Activated T-cell treated with anti-CD3 and anti-CD28 coated beads, Interleukin-2, amount 50 U/mL, for 4 hours (primary cell): ENCODE results near the gene TRIM17. TPM values are rescaled to one million over a fixed set of nuclear protein-coding genes. Genes with fewer than 3 reads are reported as not detected.
A peak's percentile ranks its signal among the peaks of the same experiment; 100 is the strongest.

ENCODE experiments used
- ATAC-seq, 2 donors: fragments of 200-7000 bp; cut with Tn5 transposase; one replicate each; pipeline ENCODE4 v1.10.0; 2021
- DNase-seq: peaks from one replicate; pipeline ENCODE4 v3.0.0-alpha.2; 2020
- H3K27me3 Mint-ChIP-seq: one replicate; pipeline ENCODE4 v1.8.0; 2021; ENCODE audit warnings: low read depth, mixed read lengths
- H3K36me3 Mint-ChIP-seq: one replicate; pipeline ENCODE4 v1.8.0; 2022; ENCODE audit warnings: mixed read lengths; ENCODE audit not compliant: insufficient read depth
- H3K4me1 Mint-ChIP-seq: one replicate; pipeline ENCODE4 v1.8.0; 2021; ENCODE audit warnings: low read depth, mixed read lengths
- H3K4me3 Mint-ChIP-seq: one replicate; pipeline ENCODE4 v1.8.0; 2021; ENCODE audit warnings: mild to moderate bottlenecking, moderate library complexity, mixed read lengths
- H3K9me3 Mint-ChIP-seq: one replicate; pipeline ENCODE4 v1.8.0; 2021; ENCODE audit warnings: mixed read lengths
- total RNA-seq, 3 donors: library from RNA; stranded (reverse); gene quantifications; one replicate each; pipeline ENCODE4 v1.2.1, GENCODE V29; 2021

Gene TRIM17
- total RNA-seq, 3 donors from 2014 or later, result 0.57 to 1.1 (median 0.66) TPM

GRCh38 chr1:228369608-228370438 is 46.8 kb downstream of the TRIM17 start:
- Mint-ChIP-seq H3K4me3 (no peak overlapping the region), H3K9me3 (no peaks in the 10 kb centered on the region), H3K27me3 (no peaks in the 10 kb centered on the region), H3K4me1 (no peaks in the 10 kb centered on the region), H3K36me3 (no peaks in the 10 kb centered on the region)
- peak; percentile 2 for DNase-seq
- no peak for ATAC-seq

GRCh38 chr1:228368801-228369607 is 47.7 kb downstream of the TRIM17 start:
- Mint-ChIP-seq H3K27me3 (no peaks in the 10 kb centered on the region), H3K9me3 (no peaks in the 10 kb centered on the region), H3K36me3 (no peaks in the 10 kb centered on the region), H3K4me1 (no peaks in the 10 kb centered on the region), H3K4me3 (no peak overlapping the region)
- ATAC-seq (no peak), DNase-seq (peak; percentile 0)

- no peaks in the 10 kb centered on the region for H3K9me3 Mint-ChIP-seq
- ATAC-seq (no peak), DNase-seq (no peak)
- no peaks in the 10 kb centered on the region for H3K27me3 Mint-ChIP-seq
- no peak overlapping the region for H3K4me3 Mint-ChIP-seq
- H3K36me3 Mint-ChIP-seq, result no peaks in the 10 kb centered on the region
- no peaks in the 10 kb centered on the region for H3K4me1 Mint-ChIP-seq
Measured at GRCh38 chr1:228367798-228368791, 48.6 kb downstream of the TRIM17 start.

GRCh38 chr1:228366866-228367741 is 49.6 kb downstream of the TRIM17 start:
- Mint-ChIP-seq H3K4me1 (no peaks in the 10 kb centered on the region), H3K36me3 (no peaks in the 10 kb centered on the region), H3K27me3 (no peaks in the 10 kb centered on the region), H3K4me3 (no peak overlapping the region), H3K9me3 (no peaks in the 10 kb centered on the region)
- ATAC-seq, result no peak
- peak; percentile 1 for DNase-seq

- Mint-ChIP-seq H3K4me3 (no peak overlapping the region), H3K36me3 (no peaks in the 10 kb centered on the region), H3K4me1 (no peaks in the 10 kb centered on the region), H3K9me3 (no peaks in the 10 kb centered on the region), H3K27me3 (no peaks in the 10 kb centered on the region)
- ATAC-seq, result no peak
- DNase-seq, result peak; percentile 3
Measured at GRCh38 chr1:228366062-228366865, 50.4 kb downstream of the TRIM17 start.

- no peaks in the 10 kb centered on the region for H3K9me3 Mint-ChIP-seq
- H3K4me1 Mint-ChIP-seq, result no peaks in the 10 kb centered on the region
- H3K36me3 Mint-ChIP-seq, result no peaks in the 10 kb centered on the region
- H3K27me3 Mint-ChIP-seq, result no peaks in the 10 kb centered on the region
- ATAC-seq (no peak), DNase-seq (peak; percentile 1)
- H3K4me3 Mint-ChIP-seq, result no peak overlapping the region
Measured at GRCh38 chr1:228365271-228366061, 51.2 kb downstream of the TRIM17 start.

- Mint-ChIP-seq H3K9me3 (no peaks in the 10 kb centered on the region), H3K4me3 (no peak overlapping the region), H3K4me1 (no peaks in the 10 kb centered on the region), H3K27me3 (no peaks in the 10 kb centered on the region), H3K36me3 (no peaks in the 10 kb centered on the region)
- ATAC-seq, result no peak
- peak; percentile 4 for DNase-seq
Measured at GRCh38 chr1:228364706-228365213, 51.9 kb downstream of the TRIM17 start.

- H3K9me3 Mint-ChIP-seq, result no peaks in the 10 kb centered on the region
- no peak for ATAC-seq
- no peak overlapping the region for H3K4me3 Mint-ChIP-seq
- no peaks in the 10 kb centered on the region for H3K36me3 Mint-ChIP-seq
- DNase-seq, result no peak
- H3K27me3 Mint-ChIP-seq, result no peaks in the 10 kb centered on the region
- no peaks in the 10 kb centered on the region for H3K4me1 Mint-ChIP-seq
Measured at GRCh38 chr1:228364068-228364705, 52.5 kb downstream of the TRIM17 start.

GRCh38 chr1:228363686-228364067 is 53.0 kb downstream of the TRIM17 start:
- Mint-ChIP-seq H3K27me3 (no peaks in the 10 kb centered on the region), H3K9me3 (no peaks in the 10 kb centered on the region), H3K36me3 (no peaks in the 10 kb centered on the region), H3K4me3 (no peak overlapping the region), H3K4me1 (no peaks in the 10 kb centered on the region)
- DNase-seq, result no peak
- no peak for ATAC-seq

- no peak for ATAC-seq
- DNase-seq, result no peak
- H3K4me1 Mint-ChIP-seq, result no peaks in the 10 kb centered on the region
- no peaks in the 10 kb centered on the region for H3K27me3 Mint-ChIP-seq
- H3K36me3 Mint-ChIP-seq, result no peaks in the 10 kb centered on the region
- H3K4me3 Mint-ChIP-seq, result no peak overlapping the region
- H3K9me3 Mint-ChIP-seq, result no peaks in the 10 kb centered on the region
Measured at GRCh38 chr1:228362884-228363450, 53.7 kb downstream of the TRIM17 start.

- Mint-ChIP-seq H3K27me3 (no peaks in the 10 kb centered on the region), H3K4me3 (no peak overlapping the region), H3K36me3 (no peaks in the 10 kb centered on the region), H3K9me3 (no peaks in the 10 kb centered on the region), H3K4me1 (no peaks in the 10 kb centered on the region)
- ATAC-seq (no peak), DNase-seq (no peak)
Measured at GRCh38 chr1:228362141-228362883, 54.3 kb downstream of the TRIM17 start.
